ENCODE measurements around the gene TTLL5. TPM values are rescaled to one million over a fixed set of nuclear protein-coding genes. Genes with fewer than 3 reads are reported as not detected.
A peak's percentile ranks its signal among the peaks of the same experiment; 100 is the strongest.

TTLL5 gene
- total and polyA plus RNA-seq, 2 donors (not counting 1 experiment from before 2014, with no cell fraction given): 16.1 to 23.8 TPM

DNA sequence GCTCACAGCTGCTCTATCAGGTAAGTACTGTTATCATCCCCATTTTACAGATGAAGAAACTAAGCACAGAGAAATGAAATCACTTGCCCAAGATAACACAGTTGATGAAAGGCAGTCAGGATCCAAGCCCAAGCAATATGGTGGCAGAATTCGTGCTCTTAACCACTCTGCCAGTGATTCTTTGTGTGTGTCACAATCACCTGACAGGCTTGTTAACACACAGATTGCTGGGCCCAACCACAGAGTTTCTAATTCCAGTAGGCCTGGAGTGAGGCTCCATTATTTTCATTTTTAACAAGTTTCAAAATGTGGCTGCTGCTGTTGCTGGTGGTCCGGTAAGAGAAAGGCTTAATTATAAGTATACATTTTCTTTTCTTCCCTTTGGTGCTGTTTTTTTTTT lies 186.5 kb downstream of the TTLL5 start:
- no peak for DNase-seq (ENCODE audit: low read depth in 2 of 2)
- TF ChIP-seq, protein P1, sequence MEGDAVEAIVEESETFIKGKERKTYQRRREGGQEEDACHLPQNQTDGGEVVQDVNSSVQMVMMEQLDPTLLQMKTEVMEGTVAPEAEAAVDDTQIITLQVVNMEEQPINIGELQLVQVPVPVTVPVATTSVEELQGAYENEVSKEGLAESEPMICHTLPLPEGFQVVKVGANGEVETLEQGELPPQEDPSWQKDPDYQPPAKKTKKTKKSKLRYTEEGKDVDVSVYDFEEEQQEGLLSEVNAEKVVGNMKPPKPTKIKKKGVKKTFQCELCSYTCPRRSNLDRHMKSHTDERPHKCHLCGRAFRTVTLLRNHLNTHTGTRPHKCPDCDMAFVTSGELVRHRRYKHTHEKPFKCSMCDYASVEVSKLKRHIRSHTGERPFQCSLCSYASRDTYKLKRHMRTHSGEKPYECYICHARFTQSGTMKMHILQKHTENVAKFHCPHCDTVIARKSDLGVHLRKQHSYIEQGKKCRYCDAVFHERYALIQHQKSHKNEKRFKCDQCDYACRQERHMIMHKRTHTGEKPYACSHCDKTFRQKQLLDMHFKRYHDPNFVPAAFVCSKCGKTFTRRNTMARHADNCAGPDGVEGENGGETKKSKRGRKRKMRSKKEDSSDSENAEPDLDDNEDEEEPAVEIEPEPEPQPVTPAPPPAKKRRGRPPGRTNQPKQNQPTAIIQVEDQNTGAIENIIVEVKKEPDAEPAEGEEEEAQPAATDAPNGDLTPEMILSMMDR (conservative IDR thresholded peaks at IDR 0.05 in 1 of 2, IDR thresholded peaks at IDR 0.05 in 1 of 2; ENCODE audit: low read depth in 1 of 2, low read length in 2 of 2): no peak
- no peak for TF ChIP-seq EZH2 (IDR thresholded peaks at IDR 0.05; ENCODE audit: low read length, missing control alignments)
- Histone ChIP-seq H3K79me2 (ENCODE audit: control insufficient read depth, insufficient read depth, low read length) (no peaks in the 10 kb centered on the region), H3K4me1 (ENCODE audit: control insufficient read depth, extremely low read depth, insufficient read depth, low read length) (peaks cover 3% of the 10 kb centered on the region), H3K9me3 (ENCODE audit: control insufficient read depth, insufficient read depth, low read depth, low read length) (no peaks in the 10 kb centered on the region), H4K20me1 (ENCODE audit: control insufficient read depth, extremely low read depth, insufficient read depth, low read length) (no peaks in the 10 kb centered on the region), H3K9ac (ENCODE audit: insufficient read depth, low read length) (no peak overlapping the region), H3K36me3 (ENCODE audit: control insufficient read depth, insufficient read depth, low read length) (no peaks in the 10 kb centered on the region), H3K27me3 (ENCODE audit: control insufficient read depth, insufficient read depth, low read length) (no peaks in the 10 kb centered on the region), H3K4me3 (replicated peaks in 1 of 4; ENCODE audit: control extremely low read depth in 1 of 4, insufficient read depth in 1 of 4, low read depth in 3 of 4, low read length in 4 of 4) (no peak overlapping the region), H3K27ac (ENCODE audit: insufficient read depth, low read length) (no peak overlapping the region), H2AFZ (ENCODE audit: low read length) (no peak overlapping the region), H3K4me2 (ENCODE audit: extremely low read depth, insufficient read depth, low read length) (no peak overlapping the region)

DNA sequence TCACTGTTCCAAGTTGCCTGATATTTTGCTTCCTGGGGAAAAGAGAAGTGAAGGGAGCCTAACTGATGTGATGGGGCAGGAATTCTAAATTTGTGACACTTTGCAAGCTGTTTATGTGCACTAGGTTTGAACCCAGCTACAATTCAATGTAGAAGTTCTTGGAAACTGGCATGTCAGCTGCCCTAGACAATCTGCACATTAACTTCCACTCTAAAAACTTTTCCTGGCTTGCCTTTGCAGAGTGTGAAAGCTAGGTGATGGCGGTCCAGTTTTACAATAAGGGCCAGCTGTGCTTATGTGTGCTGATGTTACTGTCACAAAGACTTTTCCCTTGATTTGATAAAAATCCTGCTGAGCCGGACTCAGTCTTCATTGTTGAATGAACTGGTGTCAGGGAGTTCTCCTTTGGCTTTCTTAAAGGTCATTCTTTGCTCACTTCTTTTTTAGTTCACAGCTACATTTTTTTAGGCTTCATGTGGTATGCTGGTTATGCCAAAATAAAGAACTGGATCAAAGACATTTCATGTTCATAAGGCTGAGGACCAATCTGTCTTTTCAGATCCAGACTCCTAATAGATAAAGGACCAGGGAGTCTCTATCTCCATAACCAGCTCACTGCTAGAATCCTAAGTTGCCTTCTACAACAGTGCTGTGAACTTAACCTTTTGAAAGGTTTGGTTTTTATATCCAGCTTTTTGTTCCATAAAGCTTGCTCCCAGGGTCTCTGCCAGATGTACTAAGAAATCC lies 187.3 kb downstream of the TTLL5 start:
- Histone ChIP-seq H3K9me3 (ENCODE audit: control insufficient read depth, insufficient read depth, low read depth, low read length) (no peaks in the 10 kb centered on the region), H3K27ac (ENCODE audit: insufficient read depth, low read length) (no peak overlapping the region), H4K20me1 (ENCODE audit: control insufficient read depth, extremely low read depth, insufficient read depth, low read length) (no peaks in the 10 kb centered on the region), H3K4me1 (ENCODE audit: control insufficient read depth, extremely low read depth, insufficient read depth, low read length) (peaks cover 3% of the 10 kb centered on the region), H3K9ac (ENCODE audit: insufficient read depth, low read length) (no peak overlapping the region), H3K36me3 (ENCODE audit: control insufficient read depth, insufficient read depth, low read length) (no peaks in the 10 kb centered on the region), H3K4me2 (ENCODE audit: extremely low read depth, insufficient read depth, low read length) (no peak overlapping the region), H3K4me3 (replicated peaks in 1 of 4; ENCODE audit: control extremely low read depth in 1 of 4, insufficient read depth in 1 of 4, low read depth in 3 of 4, low read length in 4 of 4) (no peak overlapping the region), H3K79me2 (ENCODE audit: control insufficient read depth, insufficient read depth, low read length) (no peaks in the 10 kb centered on the region), H3K27me3 (ENCODE audit: control insufficient read depth, insufficient read depth, low read length) (no peaks in the 10 kb centered on the region), H2AFZ (ENCODE audit: low read length) (no peak overlapping the region)
- TF ChIP-seq, protein P1 (conservative IDR thresholded peaks at IDR 0.05 in 1 of 2, IDR thresholded peaks at IDR 0.05 in 1 of 2; ENCODE audit: low read depth in 1 of 2, low read length in 2 of 2): no peak
- no peak for TF ChIP-seq EZH2 (IDR thresholded peaks at IDR 0.05; ENCODE audit: low read length, missing control alignments)
- no peak for DNase-seq (ENCODE audit: low read depth in 2 of 2)

DNA sequence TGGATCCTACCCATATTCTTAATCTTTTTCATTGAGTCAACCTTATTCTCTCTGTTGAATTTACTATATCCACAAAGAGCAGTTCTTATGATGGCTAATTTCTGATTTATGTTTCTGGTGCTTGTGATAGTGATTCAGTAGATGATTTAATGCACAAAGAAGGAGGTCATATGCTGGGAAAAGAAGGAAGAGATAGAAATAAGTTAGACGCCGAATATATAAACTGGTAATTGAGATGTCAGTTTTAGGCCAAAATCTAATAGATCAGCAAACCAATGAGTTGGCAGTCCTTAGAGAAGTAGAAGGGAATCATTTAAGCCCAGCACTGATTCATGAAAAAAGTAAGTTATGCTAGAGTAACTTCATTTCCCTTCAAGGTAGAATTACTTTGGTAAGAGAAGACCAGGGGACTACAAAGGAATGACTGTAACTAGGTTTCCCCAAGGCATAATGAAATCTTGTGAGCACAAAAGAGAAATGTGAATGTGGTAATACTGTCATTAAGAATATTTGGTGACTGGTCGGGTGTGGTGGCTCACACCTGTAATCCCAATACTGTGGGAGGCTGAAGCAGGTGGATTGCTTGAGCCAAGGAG lies 188.4 kb downstream of the TTLL5 start:
- no peaks in the 10 kb centered on the region for H3K79me2 ChIP-seq (ENCODE audit: control insufficient read depth, insufficient read depth, low read length)
- no peak overlapping the region for H3K4me2 ChIP-seq (ENCODE audit: extremely low read depth, insufficient read depth, low read length)
- TF ChIP-seq EZH2 (IDR thresholded peaks at IDR 0.05; ENCODE audit: low read length, missing control alignments): no peak
- TF ChIP-seq, protein P1 (conservative IDR thresholded peaks at IDR 0.05 in 1 of 2, IDR thresholded peaks at IDR 0.05 in 1 of 2; ENCODE audit: low read depth in 1 of 2, low read length in 2 of 2): no peak
- no peak overlapping the region for H3K27ac ChIP-seq (ENCODE audit: insufficient read depth, low read length)
- H3K27me3 ChIP-seq (ENCODE audit: control insufficient read depth, insufficient read depth, low read length): no peaks in the 10 kb centered on the region
- no peaks in the 10 kb centered on the region for H3K9me3 ChIP-seq (ENCODE audit: control insufficient read depth, insufficient read depth, low read depth, low read length)
- no peaks in the 10 kb centered on the region for H3K36me3 ChIP-seq (ENCODE audit: control insufficient read depth, insufficient read depth, low read length)
- H2AFZ ChIP-seq (ENCODE audit: low read length): no peak overlapping the region
- H3K9ac ChIP-seq (ENCODE audit: insufficient read depth, low read length): no peak overlapping the region
- no peak overlapping the region for H3K4me3 ChIP-seq (replicated peaks in 1 of 4; ENCODE audit: control extremely low read depth in 1 of 4, insufficient read depth in 1 of 4, low read depth in 3 of 4, low read length in 4 of 4)
- H4K20me1 ChIP-seq (ENCODE audit: control insufficient read depth, extremely low read depth, insufficient read depth, low read length): no peaks in the 10 kb centered on the region
- H3K4me1 ChIP-seq (ENCODE audit: control insufficient read depth, extremely low read depth, insufficient read depth, low read length): peaks cover 3% of the 10 kb centered on the region
- DNase-seq (ENCODE audit: low read depth in 2 of 2): peak in 1 of 2 donors; percentile 57
